IPS-NIHi7 (cell line): ENCODE results near the gene CD247.

Experiments used
- DNase-seq: peaks from one replicate; pipeline ENCODE4 v3.0.0; 2012; ENCODE audit warnings: mixed read lengths; ENCODE audit errors: extremely low spot score

The CD247 gene

GRCh38 chr1:167463875-167464575 is 54.3 kb downstream of the CD247 start:
- no peak for DNase-seq

DNA sequence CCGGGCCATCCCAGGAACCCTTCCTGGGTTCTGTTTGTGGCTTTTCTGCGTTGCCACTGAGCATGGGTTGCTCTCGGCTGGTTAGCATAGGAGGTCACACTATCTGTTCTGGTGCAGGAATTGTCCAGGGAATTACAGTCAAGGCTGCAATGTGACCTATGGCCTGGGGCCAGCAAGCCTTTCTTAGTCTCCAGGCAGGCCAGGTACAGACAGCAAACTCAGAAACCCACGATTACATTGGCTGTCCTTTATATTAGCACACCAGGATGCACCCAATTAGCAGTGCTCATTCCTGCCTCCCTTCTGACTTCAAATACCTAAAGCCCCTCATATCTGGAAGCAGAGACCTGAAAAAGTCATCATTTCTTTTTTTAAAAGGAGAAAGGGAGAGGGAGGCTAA is 55.2 kb downstream of the CD247 start:
- DNase-seq, result no peak

DNA sequence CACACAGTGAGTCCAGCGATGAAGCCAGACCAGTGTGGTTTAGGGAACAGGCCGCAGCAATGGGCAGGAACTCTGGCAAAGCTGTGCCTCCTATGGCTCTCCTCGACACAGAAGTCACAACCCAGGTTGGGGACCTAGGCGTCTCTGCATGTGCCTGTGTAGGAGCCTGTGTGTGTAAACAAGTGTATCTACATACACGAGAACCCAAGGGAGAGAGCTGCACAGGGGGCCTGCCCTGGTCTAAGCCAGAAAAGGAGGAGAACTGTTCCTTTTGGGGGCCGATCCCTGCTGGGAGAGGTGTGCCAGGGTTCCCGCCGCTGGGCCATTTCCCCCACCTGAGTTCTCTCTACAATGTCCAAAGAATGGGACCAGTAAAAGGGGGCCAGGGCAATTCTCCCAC is 56.0 kb downstream of the CD247 start:
- DNase-seq, result no peak

DNA sequence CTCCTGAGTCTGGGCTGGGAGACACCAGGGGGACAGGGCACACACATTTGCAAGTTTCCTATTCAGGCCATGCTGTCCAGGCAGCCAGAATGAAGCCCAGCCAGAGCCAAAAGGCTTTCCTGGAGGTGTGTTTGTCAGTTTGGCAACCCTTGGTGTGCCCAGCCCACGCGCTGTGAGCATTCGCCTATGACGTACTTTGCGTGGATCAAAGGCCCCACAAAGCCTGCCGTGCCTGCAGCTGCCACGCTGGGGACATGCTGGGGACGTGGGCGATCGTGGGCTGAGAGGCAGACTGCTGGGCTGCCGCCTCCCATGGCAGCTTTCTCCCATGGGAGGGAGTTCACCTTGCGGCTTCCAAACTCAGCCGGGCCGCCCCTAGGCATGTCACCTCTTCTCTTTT is 57.5 kb downstream of the CD247 start:
- DNase-seq, result no peak

- DNase-seq, result no peak
These were observed 60.3 kb downstream of the CD247 start for GRCh38 chr1:167457936-167458584.

- no peak for DNase-seq
These were observed 61.4 kb downstream of the CD247 start for GRCh38 chr1:167456926-167457325.

DNA sequence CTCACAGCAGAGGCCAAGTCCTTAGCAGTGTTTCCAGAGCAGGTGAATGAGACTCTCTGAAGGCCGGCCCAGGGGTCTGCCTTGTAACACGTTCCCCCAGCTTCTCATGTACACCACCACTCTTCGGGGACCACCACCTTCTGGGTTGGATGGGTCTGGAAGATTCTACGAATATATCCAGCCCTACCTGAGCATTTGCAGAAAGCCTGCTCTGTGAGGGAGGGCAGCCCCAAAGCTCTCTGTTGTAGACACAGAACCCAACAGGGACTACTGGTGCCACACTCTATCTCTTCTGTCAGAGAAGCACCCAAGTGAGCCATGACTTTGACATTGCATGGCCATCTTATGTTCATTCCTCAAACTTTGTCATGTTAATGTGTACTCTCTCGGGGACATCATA is 61.8 kb downstream of the CD247 start:
- no peak for DNase-seq

DNA sequence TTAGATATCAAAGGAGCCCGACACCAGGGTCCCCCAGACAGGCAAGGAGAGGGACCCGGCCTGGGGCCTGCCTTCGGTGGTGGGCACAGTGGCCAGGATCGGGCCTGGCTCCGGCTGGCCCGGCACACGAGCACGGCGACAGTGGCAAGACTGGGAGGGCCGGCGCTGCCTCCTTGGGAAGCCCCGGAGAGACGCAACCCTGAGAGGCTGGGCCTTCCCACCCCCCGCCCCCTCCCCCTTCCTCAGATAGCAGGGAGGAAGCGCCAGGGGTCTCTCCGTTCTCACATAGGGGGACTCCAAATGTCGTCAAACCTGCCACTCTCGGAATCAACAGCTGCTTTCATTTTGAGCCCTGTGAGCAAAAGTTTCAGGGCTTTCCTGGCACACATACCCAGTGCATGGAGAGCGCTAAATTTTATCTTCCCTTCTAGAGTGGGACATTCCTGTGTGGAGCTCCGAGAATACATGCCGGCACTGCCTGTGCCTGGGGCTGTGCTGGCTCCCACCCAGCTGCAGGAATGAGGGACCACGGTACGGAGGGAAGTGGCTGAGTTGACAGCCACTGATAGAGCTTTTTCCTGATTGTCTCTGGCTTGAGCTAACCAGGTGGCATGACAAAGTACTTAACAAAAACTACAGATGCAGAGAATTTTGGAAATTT is 62.4 kb downstream of the CD247 start:
- peak; percentile 45 for DNase-seq

- DNase-seq, result peak; percentile 63
These were observed 63.2 kb downstream of the CD247 start for GRCh38 chr1:167454894-167455785.

DNA sequence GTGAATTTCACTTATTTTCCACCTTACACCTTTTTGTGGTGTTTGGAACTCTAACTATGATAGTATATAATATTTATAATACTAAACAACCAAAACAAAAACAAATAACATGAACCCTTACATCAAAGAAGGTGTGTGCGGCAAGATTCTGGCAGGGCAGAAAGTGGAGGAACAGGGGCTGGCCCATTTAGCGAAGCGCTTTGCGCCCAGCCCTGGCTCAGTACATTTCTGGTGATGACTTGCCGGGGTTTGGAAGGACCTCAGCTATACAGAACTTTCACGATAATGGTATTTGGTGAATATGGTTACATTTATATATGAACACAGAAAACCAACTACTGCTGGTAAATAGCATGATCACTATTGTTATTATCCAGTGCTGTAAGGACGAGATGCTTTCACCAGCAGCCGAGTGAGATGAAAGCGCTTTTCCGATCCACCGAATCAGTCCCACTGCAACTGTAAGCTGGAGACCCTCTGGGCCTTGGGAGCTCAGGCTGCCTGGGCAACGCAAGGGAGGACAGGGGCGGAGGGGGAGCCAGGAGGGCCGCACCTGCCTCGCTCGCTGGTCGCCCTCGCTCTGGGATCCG is 63.9 kb downstream of the CD247 start:
- no peak for DNase-seq

DNA sequence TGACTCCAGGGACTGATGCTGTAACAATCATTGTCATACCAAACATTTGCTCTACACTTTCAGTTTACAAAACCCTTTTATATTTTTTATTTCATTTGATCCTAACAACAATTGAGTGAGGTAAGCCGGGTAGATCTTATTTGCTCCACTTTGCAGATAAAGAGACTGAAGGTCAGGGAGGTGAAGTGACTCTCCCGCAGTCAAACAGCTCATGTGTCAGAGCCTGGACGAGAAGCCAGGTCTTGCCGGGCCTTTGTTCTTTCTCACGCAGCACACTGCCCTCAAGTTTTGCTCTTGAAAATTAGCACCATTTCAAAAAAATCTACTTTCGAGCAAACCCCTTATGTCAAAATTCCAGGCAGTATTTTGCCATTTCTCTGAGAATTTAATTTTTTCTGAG is 65.2 kb downstream of the CD247 start:
- no peak for DNase-seq

DNA sequence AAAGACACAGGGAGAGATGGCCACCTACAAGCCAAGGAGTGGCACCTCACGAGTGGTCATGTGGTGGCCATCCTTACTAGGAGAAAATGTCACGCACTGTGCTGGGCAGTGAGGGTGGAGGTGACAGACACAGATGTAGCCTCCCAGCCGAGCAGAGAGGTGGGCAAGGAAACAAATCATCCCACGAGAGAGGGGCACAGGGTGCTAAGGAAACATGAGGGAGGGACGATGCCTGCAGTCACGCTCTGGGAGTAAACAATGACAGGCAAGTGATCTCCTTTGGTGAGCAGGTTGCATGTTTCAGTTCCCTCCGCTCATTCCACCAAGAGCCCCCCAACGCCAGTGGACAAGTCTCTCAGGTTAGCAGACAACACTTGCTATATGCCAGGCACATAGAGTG is 65.8 kb downstream of the CD247 start:
- DNase-seq, result no peak

DNA sequence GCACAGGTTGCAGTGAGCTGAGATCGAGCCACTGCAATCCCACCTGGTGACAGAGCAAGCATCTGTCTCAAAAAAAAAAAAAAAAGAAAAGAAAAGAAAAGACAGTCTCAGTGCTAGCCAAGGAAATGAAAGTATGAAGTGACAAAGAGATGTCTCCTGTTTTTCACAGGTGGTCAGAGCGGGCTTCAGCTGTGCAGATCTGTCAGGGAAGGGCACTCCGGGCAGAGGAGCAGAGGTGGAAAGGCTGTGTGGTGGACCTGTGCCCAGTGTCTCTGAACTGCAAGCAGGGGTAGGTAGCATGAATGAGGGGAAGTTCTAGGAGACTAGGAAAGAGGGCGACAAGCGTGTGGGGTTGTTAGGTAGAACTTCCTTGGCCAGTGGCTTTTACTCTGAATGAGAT is 67.5 kb downstream of the CD247 start:
- no peak for DNase-seq

DNA sequence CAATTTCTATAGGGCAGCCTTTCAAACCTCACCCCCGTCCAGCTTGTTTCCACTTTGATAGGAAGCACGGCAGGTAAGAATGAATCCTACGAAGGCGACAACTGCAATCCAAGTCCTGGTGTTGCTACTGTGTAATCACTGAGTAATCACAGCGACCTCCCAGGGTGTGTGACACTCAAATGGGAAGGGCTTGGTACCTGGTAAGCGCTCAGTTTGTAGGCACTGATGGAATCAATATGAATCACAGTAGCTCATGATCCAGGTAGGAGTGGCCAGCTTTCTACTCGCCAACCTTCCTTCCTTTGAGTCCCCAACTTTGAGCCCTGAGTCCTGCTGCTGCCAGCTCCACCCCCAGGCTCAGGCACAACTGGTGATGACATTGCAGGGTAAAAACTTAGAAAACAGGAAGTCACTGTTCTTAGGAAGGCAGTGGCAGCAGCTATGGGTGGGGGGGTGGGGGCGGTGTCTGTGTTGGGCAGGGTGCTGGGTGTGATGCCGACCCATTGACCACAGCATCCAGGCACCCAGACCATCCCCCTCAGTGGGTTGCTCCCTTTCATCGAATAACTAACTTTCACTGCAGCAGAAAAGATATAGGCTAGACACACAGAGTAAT is 70.7 kb downstream of the CD247 start:
- DNase-seq, result peak; percentile 24

- DNase-seq, result no peak
These were observed 71.4 kb downstream of the CD247 start for GRCh38 chr1:167446966-167447365.

GRCh38 chr1:167443757-167444156 is 74.6 kb downstream of the CD247 start:
- DNase-seq, result no peak

DNA sequence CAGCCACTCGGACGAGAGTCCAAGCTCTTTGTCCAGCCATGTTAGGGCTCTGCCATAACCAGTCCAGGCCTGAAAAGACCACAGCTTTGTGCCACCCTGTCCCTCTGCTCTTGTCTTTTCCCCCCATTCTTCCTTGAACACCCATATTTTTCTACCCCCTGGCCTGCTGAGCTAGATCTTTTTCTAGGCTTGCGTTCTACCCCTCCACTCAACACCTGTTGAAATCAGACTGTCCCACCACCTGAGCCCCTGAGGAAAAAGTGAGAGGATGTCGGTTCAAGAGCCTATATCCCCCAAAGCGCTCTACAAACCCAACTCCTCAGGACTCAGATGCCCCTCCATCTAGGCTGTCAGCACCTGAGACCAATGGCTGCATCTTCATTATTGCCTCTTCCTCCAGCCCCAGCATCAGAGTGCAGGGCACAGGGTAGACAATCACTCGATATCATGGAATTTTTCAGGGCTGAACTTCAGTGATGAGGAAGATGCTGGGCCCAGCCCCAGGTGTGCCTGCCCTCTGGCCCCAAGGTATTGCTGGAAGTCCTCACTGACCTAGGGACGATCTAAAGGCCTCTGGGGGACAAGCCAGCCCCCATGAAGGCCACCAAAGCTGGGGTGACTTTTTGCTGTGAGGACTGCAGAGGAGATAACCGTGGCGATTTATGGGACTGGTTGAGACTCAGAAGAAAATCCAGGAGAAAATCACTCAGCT is 75.3 kb downstream of the CD247 start:
- DNase-seq, result no peak

- DNase-seq, result peak; percentile 92
These were observed 76.0 kb downstream of the CD247 start for GRCh38 chr1:167442142-167442848.

DNA sequence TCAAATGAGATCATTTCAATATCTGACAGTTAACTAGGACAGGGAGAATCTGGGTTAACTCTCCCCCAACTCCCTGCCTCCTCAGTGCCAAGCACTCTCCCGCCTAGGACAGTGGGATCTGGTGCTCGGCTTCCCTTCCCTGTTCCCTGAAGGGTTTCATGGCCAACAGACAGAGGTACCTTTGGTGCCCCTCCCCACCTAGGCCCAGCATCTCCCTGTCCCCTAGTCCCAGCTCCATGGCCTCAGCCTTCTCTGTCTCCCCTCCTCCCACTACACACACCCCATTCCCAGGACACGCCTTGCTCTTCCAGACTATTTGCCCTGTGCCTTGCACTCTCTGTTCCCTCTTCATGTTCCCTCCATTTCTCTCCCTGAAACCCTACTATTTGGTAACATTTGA is 77.1 kb downstream of the CD247 start:
- no peak for DNase-seq

- no peak for DNase-seq
These were observed 77.6 kb downstream of the CD247 start for GRCh38 chr1:167440776-167441175.
